Measurements from ENCODE around the gene VMAC. TPM values are rescaled to one million over a fixed set of nuclear protein-coding genes. Genes with fewer than 3 reads are reported as not detected.
"Not testable (repeated sequence)": the region's sequence is repeated elsewhere in the genome, so short reads cannot be mapped to it uniquely, and the experiment has no call there.

The VMAC gene
- total RNA-seq, 1 donor from 2014 or later, result 8.1 TPM

GRCh38 chr19:5864725-5865486 is 39.8 kb upstream of the VMAC start:
- DNase-seq, result no peak
- intact Hi-C loops (cut with DNase I), result no loop called here
- no peak overlapping the region for H3K4me3 ChIP-seq
- H3K27me3 ChIP-seq (ENCODE audit: low read depth), result no peaks in the 10 kb centered on the region
- H3K4me1 ChIP-seq, result no peaks in the 10 kb centered on the region
- no peak for ATAC-seq
- H3K36me3 ChIP-seq, result no peaks in the 10 kb centered on the region
- no peak for TF ChIP-seq CTCF (IDR thresholded peaks at IDR 0.05)
- no peaks in the 10 kb centered on the region for H3K9me3 ChIP-seq
- H3K27ac ChIP-seq, result no peak overlapping the region

- Histone ChIP-seq H3K4me3 (no peak overlapping the region), H3K9me3 (no peaks in the 10 kb centered on the region), H3K36me3 (no peaks in the 10 kb centered on the region), H3K27ac (no peak overlapping the region), H3K4me1 (no peaks in the 10 kb centered on the region), H3K27me3 (ENCODE audit: low read depth) (no peaks in the 10 kb centered on the region)
- DNase-seq (no peak), ATAC-seq (peak in 1 of 2 donors; percentile 9)
- intact Hi-C loops (cut with DNase I), result no loop called here
- no peak for TF ChIP-seq CTCF (IDR thresholded peaks at IDR 0.05)
These were observed 38.9 kb upstream of the VMAC start for GRCh38 chr19:5865772-5866171.

GRCh38 chr19:5867201-5868136 is 37.2 kb upstream of the VMAC start:
- ATAC-seq, result peak in 1 of 2 donors; percentile 29
- Histone ChIP-seq H3K27ac (no peak overlapping the region), H3K4me3 (no peak overlapping the region), H3K9me3 (no peaks in the 10 kb centered on the region), H3K4me1 (no peaks in the 10 kb centered on the region), H3K27me3 (ENCODE audit: low read depth) (no peaks in the 10 kb centered on the region), H3K36me3 (no peaks in the 10 kb centered on the region)
- no peak for TF ChIP-seq CTCF (IDR thresholded peaks at IDR 0.05)
- intact Hi-C loops (cut with DNase I), result no loop called here
- DNase-seq, result no peak

- H3K4me3 ChIP-seq, result no peak overlapping the region
- no peaks in the 10 kb centered on the region for H3K36me3 ChIP-seq
- no peak overlapping the region for H3K27ac ChIP-seq
- H3K27me3 ChIP-seq (ENCODE audit: low read depth), result no peaks in the 10 kb centered on the region
- intact Hi-C loops (cut with DNase I), result no loop called here
- DNase-seq, result no peak
- ATAC-seq, result no peak
- H3K9me3 ChIP-seq, result no peaks in the 10 kb centered on the region
- H3K4me1 ChIP-seq, result no peaks in the 10 kb centered on the region
- TF ChIP-seq CTCF (IDR thresholded peaks at IDR 0.05), result no peak
These were observed 33.7 kb upstream of the VMAC start for GRCh38 chr19:5870986-5871394.

GRCh38 chr19:5873617-5874199 is 31.0 kb upstream of the VMAC start:
- no peaks in the 10 kb centered on the region for H3K9me3 ChIP-seq
- H3K36me3 ChIP-seq, result no peaks in the 10 kb centered on the region
- TF ChIP-seq CTCF (IDR thresholded peaks at IDR 0.05), result no peak
- H3K4me3 ChIP-seq, result no peak overlapping the region
- ATAC-seq (no peak), DNase-seq (no peak)
- H3K4me1 ChIP-seq, result no peaks in the 10 kb centered on the region
- intact Hi-C loops (cut with DNase I), result no loop called here
- H3K27ac ChIP-seq, result no peak overlapping the region
- H3K27me3 ChIP-seq (ENCODE audit: low read depth), result peaks cover 11% of the 10 kb centered on the region

- H3K4me1 ChIP-seq; H3K4me3 ChIP-seq; H3K36me3 ChIP-seq; H3K9me3 ChIP-seq; H3K27ac ChIP-seq; DNase-seq; intact Hi-C loops (cut with DNase I): not testable (repeated sequence)
- H3K27me3 ChIP-seq (ENCODE audit: low read depth), result peaks cover 17% of the 10 kb centered on the region
- peak in 1 of 2 donors; percentile 9 for ATAC-seq
These were observed 30.2 kb upstream of the VMAC start for GRCh38 chr19:5874496-5874895.
